SH-SY5Y (cell line): ENCODE data around the gene ZMYND12.

Source experiments
- GATA2 ChIP-seq: IDR thresholded peaks from 2 replicates; pipeline ENCODE4 v1.6.1; 2011; ENCODE audit warnings: mild to moderate bottlenecking, low read depth, low read length
- GATA3 ChIP-seq: IDR thresholded peaks from 2 replicates; pipeline ENCODE4 v1.6.1; 2011; ENCODE audit warnings: low read depth, mild to moderate bottlenecking, low read length, moderate library complexity

DNA sequence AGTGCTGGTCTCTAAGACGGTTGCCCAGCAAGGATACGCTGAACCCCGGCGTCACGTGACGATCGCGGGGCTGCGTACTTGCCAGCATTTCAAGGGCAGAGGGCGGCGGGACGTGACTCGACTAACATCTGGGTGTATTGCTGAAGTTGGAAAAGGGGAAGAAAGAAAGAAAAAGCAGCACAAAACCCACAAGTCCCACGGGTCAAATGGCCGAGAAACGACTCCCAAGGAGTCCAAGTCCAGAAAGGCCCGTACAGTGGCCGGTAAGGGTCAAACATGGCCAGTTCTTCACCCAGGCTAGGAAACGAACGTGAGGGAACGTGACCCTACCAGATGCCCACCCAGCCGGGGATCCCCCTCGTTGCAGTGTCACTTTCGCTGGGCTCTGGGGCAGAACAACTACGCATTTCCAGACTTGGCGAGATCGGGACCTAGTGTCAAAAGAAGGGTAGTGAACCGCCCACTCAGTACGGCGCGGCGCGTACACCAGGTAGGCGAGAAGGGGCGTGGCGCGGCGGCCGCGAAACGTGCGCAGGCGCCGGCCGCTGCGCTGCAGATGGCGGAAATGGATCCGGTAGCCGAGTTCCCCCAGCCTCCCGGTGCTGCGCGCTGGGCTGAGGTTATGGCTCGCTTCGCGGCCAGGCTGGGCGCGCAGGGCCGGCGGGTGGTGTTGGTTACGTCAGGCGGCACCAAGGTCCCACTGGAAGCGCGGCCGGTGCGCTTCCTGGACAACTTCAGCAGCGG, at the start of gene ZMYND12, which contains the start of gene PPCS:
- TF ChIP-seq GATA2 (no peak), GATA3 (no peak)
